Astrocyte (in vitro differentiated cells and primary cell): ENCODE measurements around the gene IDUA. TPM values are rescaled to one million over a fixed set of nuclear protein-coding genes. Genes with fewer than 3 reads are reported as not detected.

Source experiments
- DNase-seq: peaks from one replicate; pipeline ENCODE4 v3.0.0-alpha.2; 2010; ENCODE audit warnings: low read depth
- FAIRE-seq: peaks from 2 replicates; lab custom pipeline; 2011; peaks lifted over from hg19 to GRCh38; lab: Jason Lieb, UNC
- H2AFZ ChIP-seq: 2 replicates; pipeline ENCODE4 v1.6.0; 2012; ENCODE audit warnings: low read depth, low read length, inconsistent platforms
- H3K27ac ChIP-seq: 2 replicates; pipeline ENCODE4 v1.5.1; 2011; ENCODE audit warnings: low read depth, low read length, inconsistent platforms
- H3K27me3 ChIP-seq: 2 replicates; pipeline ENCODE4 v1.6.0; 2011; ENCODE audit warnings: low read length, inconsistent platforms; ENCODE audit not compliant: insufficient read depth
- H3K36me3 ChIP-seq: 2 replicates; pipeline ENCODE4 v1.5.1; 2011; ENCODE audit warnings: low read length, inconsistent platforms; ENCODE audit not compliant: insufficient read depth
- H3K4me1 ChIP-seq: 2 replicates; pipeline ENCODE4 v1.5.1; 2011; ENCODE audit warnings: low read length, inconsistent platforms; ENCODE audit not compliant: insufficient read depth
- H3K4me2 ChIP-seq: 2 replicates; pipeline ENCODE4 v1.6.0; 2012; ENCODE audit warnings: low read length, inconsistent platforms
- H3K4me3 ChIP-seq: 2 replicates; pipeline ENCODE4 v1.5.1; 2011; ENCODE audit warnings: low read depth, mild to moderate bottlenecking, low read length, inconsistent platforms; ENCODE audit not compliant: insufficient read depth
- H3K79me2 ChIP-seq: 2 replicates; pipeline ENCODE4 v1.6.0; 2012; ENCODE audit warnings: mild to moderate bottlenecking, low read length, inconsistent platforms; ENCODE audit not compliant: insufficient read depth
- H3K9ac ChIP-seq: 2 replicates; pipeline ENCODE4 v1.6.0; 2012; ENCODE audit warnings: mild to moderate bottlenecking, low read length, inconsistent platforms
- H3K9me3 ChIP-seq: 2 replicates; pipeline ENCODE4 v1.5.1; 2012; ENCODE audit warnings: low read depth, mild to moderate bottlenecking, low read length, inconsistent platforms; ENCODE audit not compliant: insufficient read depth
- H4K20me1 ChIP-seq: 2 replicates; pipeline ENCODE4 v1.6.0; 2012; ENCODE audit warnings: low read length, inconsistent platforms; ENCODE audit not compliant: insufficient read depth
- H3K27ac Mint-ChIP-seq: one replicate; pipeline ENCODE4 v1.8.0; 2021; ENCODE audit warnings: mild to moderate bottlenecking, mixed read lengths; ENCODE audit not compliant: unreplicated experiment
- H3K27me3 Mint-ChIP-seq: one replicate; pipeline ENCODE4 v1.8.0; 2021; ENCODE audit warnings: low read depth, mixed read lengths; ENCODE audit not compliant: unreplicated experiment
- H3K36me3 Mint-ChIP-seq: one replicate; pipeline ENCODE4 v1.8.0; 2021; ENCODE audit warnings: low read depth, mixed read lengths; ENCODE audit not compliant: unreplicated experiment
- H3K4me1 Mint-ChIP-seq: one replicate; pipeline ENCODE4 v1.8.0; 2021; ENCODE audit warnings: low read depth, mixed read lengths; ENCODE audit not compliant: unreplicated experiment
- H3K4me3 Mint-ChIP-seq: one replicate; pipeline ENCODE4 v1.8.0; 2021; ENCODE audit warnings: mild to moderate bottlenecking, moderate library complexity, mixed read lengths; ENCODE audit not compliant: unreplicated experiment
- H3K9me3 Mint-ChIP-seq: one replicate; pipeline ENCODE4 v1.8.0; 2021; ENCODE audit warnings: mild to moderate bottlenecking, mixed read lengths; ENCODE audit not compliant: unreplicated experiment
- CTCF ChIP-seq: IDR thresholded peaks from 2 replicates; pipeline ENCODE4 v1.5.1; 2011; ENCODE audit warnings: low read depth, mild to moderate bottlenecking, inconsistent platforms, low read length, moderate library complexity; ENCODE audit not compliant: insufficient read depth
- EZH2 ChIP-seq: IDR thresholded peaks from 2 replicates; pipeline ENCODE4 v1.6.1; 2012; ENCODE audit warnings: mild to moderate bottlenecking, low read length, inconsistent platforms; ENCODE audit not compliant: insufficient read depth
- total RNA-seq: library from RNA; stranded (reverse); gene quantifications from 2 replicates; pipeline ENCODE4 v1.2.1, GENCODE V29; 2021

IDUA gene
- total RNA-seq, 1 donor from 2014 or later: 20.5 TPM

- Histone ChIP-seq H3K4me3 (no peak overlapping the region), H3K27me3 (peaks cover 24% of the 10 kb centered on the region), H4K20me1 (peaks cover 14% of the 10 kb centered on the region), H3K4me2 (no peak overlapping the region), H3K9ac (no peak overlapping the region), H3K4me1 (no peaks in the 10 kb centered on the region), H3K27ac (no peak overlapping the region), H3K36me3 (no peaks in the 10 kb centered on the region), H3K79me2 (no peaks in the 10 kb centered on the region), H2AFZ (no peak overlapping the region), H3K9me3 (no peaks in the 10 kb centered on the region)
- no peaks in the 10 kb centered on the region for H3K4me1 Mint-ChIP-seq
- no peak for TF ChIP-seq EZH2
- no peak for TF ChIP-seq CTCF
- FAIRE-seq (no peak), DNase-seq (no peak)
- H3K27ac Mint-ChIP-seq: no peak overlapping the region
- peaks cover 1% of the 10 kb centered on the region for H3K36me3 Mint-ChIP-seq
- H3K4me3 Mint-ChIP-seq: no peak overlapping the region
- peaks cover 16% of the 10 kb centered on the region for H3K27me3 Mint-ChIP-seq
- H3K9me3 Mint-ChIP-seq: no peaks in the 10 kb centered on the region
These were observed 9.5 kb downstream of the IDUA start for GRCh38 chr4:996030-996996.

GRCh38 chr4:996997-997374, 10.1 kb downstream of the IDUA start:
- Histone ChIP-seq H3K79me2 (no peaks in the 10 kb centered on the region), H3K27ac (no peak overlapping the region), H4K20me1 (peaks cover 14% of the 10 kb centered on the region), H3K4me1 (no peaks in the 10 kb centered on the region), H2AFZ (no peak overlapping the region), H3K4me2 (no peak overlapping the region), H3K9me3 (no peaks in the 10 kb centered on the region), H3K9ac (no peak overlapping the region), H3K36me3 (no peaks in the 10 kb centered on the region), H3K27me3 (peaks cover 27% of the 10 kb centered on the region), H3K4me3 (no peak overlapping the region)
- TF ChIP-seq CTCF: no peak
- TF ChIP-seq EZH2: peak; percentile 69
- H3K27me3 Mint-ChIP-seq: peaks cover 19% of the 10 kb centered on the region
- H3K4me1 Mint-ChIP-seq: no peaks in the 10 kb centered on the region
- H3K36me3 Mint-ChIP-seq: peaks cover 1% of the 10 kb centered on the region
- FAIRE-seq (no peak), DNase-seq (no peak)
- no peaks in the 10 kb centered on the region for H3K9me3 Mint-ChIP-seq
- no peak overlapping the region for H3K27ac Mint-ChIP-seq
- no peak overlapping the region for H3K4me3 Mint-ChIP-seq
